Panc1 (cell line): ENCODE measurements around the gene ADGRG7. TPM values are rescaled to one million over a fixed set of nuclear protein-coding genes. Genes with fewer than 3 reads are reported as not detected.
"Not testable (repeated sequence)": the region's sequence is repeated elsewhere in the genome, so short reads cannot be mapped to it uniquely, and the experiment has no call there.

Experiments used
- ATAC-seq: fragments of 200-7000 bp; cut with Tn5 transposase; 2 replicates; pipeline ENCODE4 v1.9.1; 2020; ENCODE audit warnings: mild to moderate bottlenecking, moderate library complexity
- BruUV-seq: library from RNA; stranded (reverse); fragments of 400-500 nt; replicated peaks from 2 replicates; lab custom pipeline; 2021; lab: Mats Ljungman, UMichigan
- CTCF ChIA-PET: fragments of 300-600 bp; sonication (Branson Sonifier 250); formaldehyde crosslinking; loops from one replicate; lab custom pipeline; 2022; ENCODE audit warnings: antibody characterized with exemption; lab: Charles Lee
- POLR2A ChIA-PET: fragments of 300-600 bp; sonication (Branson Sonifier 250); formaldehyde crosslinking; loops from one replicate; lab custom pipeline; 2022; ENCODE audit warnings: antibody characterized with exemption; lab: Charles Lee
- DNase-seq: peaks from one replicate; pipeline ENCODE4 v3.0.0-alpha.2; 2010; ENCODE audit warnings: low read depth, low spot score
- H3K27ac ChIP-seq: 2 replicates; pipeline ENCODE4 v1.5.1; 2011; ENCODE audit warnings: mild to moderate bottlenecking, low read length, inconsistent platforms
- H3K27me3 ChIP-seq: fragments of 200-500 bp; sonication (Bioruptor generic); 2 replicates; pipeline ENCODE4 v1.6.0; 2014; ENCODE audit warnings: low read length, inconsistent platforms; ENCODE audit not compliant: control insufficient read depth, insufficient read depth
- H3K36me3 ChIP-seq: fragments of 200-500 bp; sonication (Bioruptor generic); 2 replicates; pipeline ENCODE4 v1.5.1; 2014; ENCODE audit warnings: inconsistent platforms, mild to moderate bottlenecking, low read length, moderate library complexity; ENCODE audit not compliant: control insufficient read depth, insufficient read depth
- H3K4me1 ChIP-seq: 2 replicates; pipeline ENCODE4 v1.5.1; 2011; ENCODE audit warnings: inconsistent platforms, mild to moderate bottlenecking, low read length, moderate library complexity; ENCODE audit not compliant: control insufficient read depth, insufficient read depth
- H3K4me3 ChIP-seq, 2 experiments: 2 replicates each; pipeline ENCODE4 v1.5.1; 2011 to 2012; ENCODE audit warnings: low read depth in 2 of 2, low read length in 2 of 2, mild to moderate bottlenecking in 2 of 2, inconsistent platforms in 1 of 2, moderate library complexity in 1 of 2
- H3K9me3 ChIP-seq: fragments of 200-500 bp; sonication (Bioruptor generic); 2 replicates; pipeline ENCODE4 v1.5.1; 2014; ENCODE audit warnings: low read depth, mild to moderate bottlenecking, inconsistent platforms, low read length, moderate library complexity; ENCODE audit not compliant: control insufficient read depth, insufficient read depth
- CTCF ChIP-seq: fragments of 450-650 bp; IDR thresholded peaks from 2 replicates; pipeline ENCODE4 v1.5.1; 2017; ENCODE audit warnings: mild to moderate bottlenecking
- POLR2AphosphoS5 ChIP-seq: IDR thresholded peaks from 2 replicates; pipeline ENCODE4 v1.6.1; 2012; ENCODE audit warnings: mild to moderate bottlenecking, low read depth, low read length, moderate library complexity
- REST ChIP-seq, 2 experiments: IDR thresholded peaks; 2 replicates each; pipeline ENCODE4 v1.6.1; 2011 to 2012; ENCODE audit warnings: low read depth in 2 of 2, control low read depth in 1 of 2, low read length in 1 of 2, mild to moderate bottlenecking in 1 of 2, moderate library complexity in 1 of 2; ENCODE audit not compliant: insufficient read depth in 1 of 2
- SIN3A ChIP-seq: IDR thresholded peaks from 2 replicates; pipeline ENCODE4 v1.6.1; 2012; ENCODE audit warnings: low read depth, mild to moderate bottlenecking, low read length, moderate library complexity, borderline replicate concordance; ENCODE audit not compliant: insufficient read depth
- TCF7L2 ChIP-seq: IDR thresholded peaks from 2 replicates; pipeline ENCODE4 v1.6.1; 2011; ENCODE audit warnings: mild to moderate bottlenecking, low read depth, low read length, inconsistent platforms
- in situ Hi-C: cut with HindIII; loops from 2 replicates; pipeline ENCODE4 v1.10.0; 2016; ENCODE audit warnings: low sequenced_read_pairs, low pct_unique_long_range_greater_than_20kb
- intact Hi-C: fragments of 100-400 bp; cut with micrococcal nuclease; formaldehyde crosslinking; loops from one replicate; pipeline ENCODE4 v1.10.0; 2022; ENCODE audit not compliant: unreplicated experiment
- total RNA-seq: library from RNA; stranded (reverse); gene quantifications from one replicate; pipeline ENCODE4 v1.2.1, GENCODE V29; 2021; ENCODE audit not compliant: unreplicated experiment

The ADGRG7 gene
- total RNA-seq, 1 experiment from 2014 or later = not detected

- no peak overlapping the region for H3K4me3 ChIP-seq
- intact Hi-C loops (no loop called here), in situ Hi-C loops (no loop called here)
- DNase-seq = no peak
- H3K36me3 ChIP-seq = no peaks in the 10 kb centered on the region
- no peak for ATAC-seq
- no peak overlapping the region for H3K27ac ChIP-seq
- no peaks in the 10 kb centered on the region for H3K9me3 ChIP-seq
- no peaks in the 10 kb centered on the region for H3K4me1 ChIP-seq
- POLR2A ChIA-PET = no interaction called here
- TF ChIP-seq TCF7L2 (no peak), SIN3A (no peak)
- CTCF ChIA-PET = no interaction called here
- BruUV-seq = no TSS peak
- H3K27me3 ChIP-seq = peaks cover 13% of the 10 kb centered on the region
Observed at GRCh38 chr3:100662113-100662823, 52.9 kb downstream of the ADGRG7 start.

DNA sequence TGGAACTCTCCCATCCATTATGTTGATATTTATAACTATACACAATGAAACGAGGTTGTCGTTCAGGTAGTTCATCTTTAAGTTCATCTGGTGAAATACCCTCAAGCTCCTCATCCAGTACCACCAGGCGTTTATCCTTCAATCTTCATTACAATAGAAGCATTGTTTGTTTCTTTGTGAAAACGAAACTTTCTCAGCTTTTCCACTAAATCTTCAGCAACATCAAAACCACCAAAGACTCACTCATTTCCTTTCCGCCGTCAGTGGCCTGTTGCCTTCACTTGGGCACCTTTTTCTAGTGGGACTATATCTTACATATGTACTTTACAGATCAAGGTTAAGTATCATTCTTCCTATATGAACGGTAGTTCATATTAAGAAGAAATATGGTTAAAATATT, 55.8 kb downstream of the ADGRG7 start:
- no peak for DNase-seq
- Histone ChIP-seq H3K27me3 (peaks cover 13% of the 10 kb centered on the region), H3K4me1 (no peaks in the 10 kb centered on the region), H3K27ac (no peak overlapping the region), H3K9me3 (no peaks in the 10 kb centered on the region), H3K4me3 (no peak overlapping the region), H3K36me3 (no peaks in the 10 kb centered on the region)
- no peak for TF ChIP-seq REST (IDR thresholded peaks at IDR 0.05; ENCODE audit: insufficient read depth in 1 of 2, low read depth in 2 of 2, low read length in 1 of 2)
- TF ChIP-seq SIN3A = no peak
- TF ChIP-seq CTCF = no peak
- TF ChIP-seq POLR2AphosphoS5 = no peak
- TF ChIP-seq TCF7L2 = no peak
- intact Hi-C loops = no loop called here
- ChIA-PET POLR2A (no interaction called here), CTCF (no interaction called here)
- no TSS peak for BruUV-seq
- ATAC-seq = no peak
- in situ Hi-C loops = no loop called here

GRCh38 chr3:100666699-100667098, 57.3 kb downstream of the ADGRG7 start:
- BruUV-seq, in situ Hi-C loops, H3K4me1 ChIP-seq, H3K9me3 ChIP-seq, CTCF ChIA-PET, H3K27ac ChIP-seq, H3K36me3 ChIP-seq, intact Hi-C loops, H3K4me3 ChIP-seq, POLR2A ChIA-PET, ATAC-seq, DNase-seq: not testable (repeated sequence)
- H3K27me3 ChIP-seq = peaks cover 13% of the 10 kb centered on the region

GRCh38 chr3:100667316-100667715, 57.9 kb downstream of the ADGRG7 start:
- H3K36me3 ChIP-seq, in situ Hi-C loops, CTCF ChIA-PET, ATAC-seq, H3K27ac ChIP-seq, H3K4me3 ChIP-seq, H3K4me1 ChIP-seq, POLR2A ChIA-PET, BruUV-seq, DNase-seq, intact Hi-C loops, H3K9me3 ChIP-seq: not testable (repeated sequence)
- peaks cover 13% of the 10 kb centered on the region for H3K27me3 ChIP-seq

GRCh38 chr3:100670995-100671394, 61.6 kb downstream of the ADGRG7 start:
- H3K4me1 ChIP-seq, H3K4me3 ChIP-seq, ATAC-seq, DNase-seq, CTCF ChIA-PET, H3K27ac ChIP-seq, H3K9me3 ChIP-seq, BruUV-seq, POLR2A ChIA-PET, in situ Hi-C loops, H3K27me3 ChIP-seq, H3K36me3 ChIP-seq, intact Hi-C loops: not testable (repeated sequence)
